CD4-positive, alpha-beta T cell treated with Interleukin-6 at 100 ng/mL for 8 hours (primary cell): Measurements from ENCODE around the gene MAPK14.

ENCODE experiments used
- DNase-seq: peaks from one replicate; pipeline ENCODE4 v3.0.0-alpha.2; 2020; ENCODE audit warnings: mixed read lengths, low spot score

The MAPK14 gene

GRCh38 chr6:36038120-36038876 lies 10.7 kb downstream of the MAPK14 start:
- no peak for DNase-seq

GRCh38 chr6:36039112-36039511 lies 11.5 kb downstream of the MAPK14 start:
- DNase-seq: no peak

DNA sequence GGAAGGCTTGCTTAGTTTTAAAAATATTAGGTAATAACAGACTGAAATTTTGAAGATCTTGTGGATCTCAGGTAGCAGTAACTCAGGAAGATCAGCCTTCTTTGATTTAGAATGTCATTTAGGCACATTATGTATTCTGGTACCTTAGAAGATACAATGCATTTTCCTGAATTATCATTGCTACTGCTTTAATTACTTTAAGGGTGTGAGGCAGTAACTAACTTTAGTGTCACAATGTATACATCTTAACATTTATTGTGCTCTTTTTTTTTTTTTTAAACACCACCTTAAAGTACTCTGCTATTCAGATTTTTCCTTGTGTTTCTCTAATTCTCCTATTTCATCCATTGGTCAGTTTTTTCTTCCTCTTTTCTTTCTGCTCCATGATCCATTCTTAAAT lies 13.3 kb downstream of the MAPK14 start:
- no peak for DNase-seq

DNA sequence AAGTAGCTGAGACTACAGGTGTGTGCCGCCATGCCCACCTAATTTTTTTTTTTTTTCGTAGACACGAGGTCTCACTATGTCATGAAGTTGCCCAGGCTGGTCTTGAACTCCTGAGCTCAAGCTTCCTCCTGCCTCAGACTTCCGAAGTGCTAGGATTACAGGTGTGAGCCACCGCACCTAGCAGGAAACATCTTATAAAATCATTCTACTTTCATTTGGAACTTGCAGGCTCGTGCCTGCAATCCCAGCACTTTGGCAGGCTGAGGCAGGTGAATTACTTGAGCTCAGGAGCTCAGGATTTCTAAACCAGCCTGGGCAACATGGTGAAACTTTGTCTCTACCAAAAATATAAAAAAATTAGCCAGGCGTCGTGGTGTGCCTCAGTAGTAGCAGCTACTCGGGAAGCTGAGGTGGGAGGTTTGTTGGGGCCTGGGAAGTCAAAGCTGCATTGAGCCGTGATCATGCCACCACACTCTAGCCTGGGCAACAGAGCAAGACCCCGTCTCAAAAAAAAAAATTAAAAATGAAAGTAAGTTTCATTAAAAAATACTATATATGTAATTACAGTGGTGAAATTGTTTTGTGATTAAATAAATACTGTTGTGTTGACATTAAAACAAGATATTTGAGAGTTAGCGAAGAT lies 15.1 kb downstream of the MAPK14 start:
- DNase-seq: no peak

- DNase-seq: no peak
Observed at GRCh38 chr6:36049582-36049981, 22.0 kb downstream of the MAPK14 start.

- DNase-seq: no peak
Observed at GRCh38 chr6:36050305-36050704, 22.7 kb downstream of the MAPK14 start.

DNA sequence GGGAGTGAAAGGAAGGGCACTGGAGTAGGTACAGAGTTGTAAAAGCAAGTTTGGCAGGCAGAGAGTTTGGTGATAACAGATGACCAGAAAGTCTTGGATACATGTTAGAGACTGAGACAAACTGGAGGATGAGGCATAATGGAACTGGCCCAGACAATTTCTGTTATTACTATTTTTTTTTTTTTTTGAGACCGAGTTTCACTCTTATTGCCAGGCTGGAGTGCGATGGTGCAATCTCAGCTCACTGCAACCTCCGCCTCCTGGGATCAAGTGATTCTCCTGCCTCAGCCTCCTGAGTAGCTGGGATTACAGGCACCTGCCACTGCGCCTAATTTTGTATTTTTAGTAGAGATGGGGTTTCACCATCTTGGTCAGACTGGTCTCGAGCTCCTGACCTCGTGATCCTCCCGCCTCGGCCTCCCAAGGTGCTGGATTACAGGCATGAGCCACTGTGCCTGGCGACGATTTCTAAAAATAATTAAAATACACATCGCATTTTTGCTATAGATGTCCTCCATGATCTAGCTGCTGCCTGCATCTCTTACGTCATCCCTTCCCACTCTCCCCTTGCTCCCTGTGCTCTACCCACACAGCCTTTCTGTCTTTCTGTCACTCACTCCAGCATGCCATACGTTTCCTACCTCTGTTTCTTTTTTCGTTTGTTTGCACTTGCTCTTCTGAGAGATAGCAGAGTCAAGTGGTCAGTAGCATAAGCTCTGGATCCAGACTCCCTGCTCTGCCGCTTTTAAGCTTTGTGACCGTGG lies 23.5 kb downstream of the MAPK14 start:
- DNase-seq: no peak

- no peak for DNase-seq
Observed at GRCh38 chr6:36052097-36052496, 24.5 kb downstream of the MAPK14 start.

- DNase-seq: no peak
Observed at GRCh38 chr6:36053878-36054277, 26.3 kb downstream of the MAPK14 start.

- DNase-seq: no peak
Observed at GRCh38 chr6:36054415-36054814, 26.8 kb downstream of the MAPK14 start.

- no peak for DNase-seq
Observed at GRCh38 chr6:36054956-36055355, 27.3 kb downstream of the MAPK14 start.

DNA sequence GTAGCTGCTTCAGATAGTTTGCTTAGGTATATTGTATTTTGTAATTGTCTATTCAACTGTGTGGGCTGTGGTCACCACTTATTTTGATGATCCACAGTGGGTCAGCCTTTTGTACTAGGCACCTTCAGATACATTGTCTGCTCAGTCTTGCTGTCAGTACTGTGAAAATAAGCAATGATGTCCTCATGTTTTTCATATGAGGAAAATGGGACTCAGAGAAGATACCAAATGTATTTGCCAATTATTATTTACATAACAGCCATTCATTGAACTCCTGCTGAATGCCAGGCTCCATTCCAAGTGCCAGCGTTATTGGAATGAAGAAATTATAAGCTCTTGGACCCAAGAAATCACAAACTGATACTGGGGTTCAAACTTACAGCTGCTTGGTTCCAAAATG lies 28.6 kb downstream of the MAPK14 start:
- no peak for DNase-seq

GRCh38 chr6:36061236-36061635 lies 33.6 kb downstream of the MAPK14 start:
- no peak for DNase-seq

- no peak for DNase-seq
Observed at GRCh38 chr6:36062247-36062646, 34.6 kb downstream of the MAPK14 start.

- no peak for DNase-seq
Observed at GRCh38 chr6:36063318-36064060, 35.9 kb downstream of the MAPK14 start.

DNA sequence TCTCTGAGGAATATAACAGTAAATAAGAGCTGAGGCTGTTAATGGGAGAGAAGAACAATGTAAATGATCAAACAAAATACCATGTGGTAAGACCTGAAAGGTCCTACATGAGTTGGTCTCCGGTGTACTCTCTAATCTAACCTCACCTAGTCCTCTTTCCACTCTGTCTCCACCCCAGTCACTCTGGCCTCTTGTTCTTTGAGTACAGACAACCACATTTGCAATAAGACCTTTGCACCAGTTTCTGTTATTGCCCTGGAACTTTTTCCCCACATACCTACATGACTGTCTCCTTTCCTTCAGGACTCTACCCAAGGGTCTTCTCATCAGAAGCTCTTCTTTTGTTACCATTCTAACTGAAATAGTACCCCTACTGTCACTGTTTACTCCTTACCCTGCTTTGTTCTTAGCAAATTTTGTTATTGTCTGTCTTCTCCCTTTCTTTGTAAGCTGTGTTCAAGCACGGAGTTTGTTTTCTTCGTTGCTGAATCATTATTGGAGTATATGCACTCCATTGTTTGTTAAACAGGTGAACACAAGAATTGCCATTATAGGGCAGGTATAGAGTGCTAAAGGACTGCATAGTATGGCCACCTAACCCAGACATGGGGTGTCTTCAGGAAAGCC lies 37.3 kb downstream of the MAPK14 start:
- no peak for DNase-seq

DNA sequence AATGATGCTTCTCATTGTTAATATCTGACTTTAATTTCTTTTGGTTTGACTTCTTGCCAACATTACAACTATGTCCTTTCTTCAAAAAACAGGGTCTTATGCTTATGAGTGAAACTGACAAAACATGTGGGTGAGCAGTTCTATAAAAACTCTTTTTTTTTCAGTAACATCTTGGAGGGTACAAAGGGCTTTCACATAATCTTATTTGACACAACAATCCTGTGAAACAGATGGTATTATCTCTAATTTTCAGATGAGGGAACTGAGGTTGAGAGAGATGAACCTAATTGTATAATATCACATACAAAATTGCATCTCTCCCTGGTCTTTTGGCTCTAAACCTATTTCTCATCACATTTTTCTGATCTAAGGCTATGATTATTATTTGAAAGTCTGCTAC lies 38.3 kb downstream of the MAPK14 start:
- no peak for DNase-seq

- no peak for DNase-seq
Observed at GRCh38 chr6:36066817-36067216, 39.2 kb downstream of the MAPK14 start.

DNA sequence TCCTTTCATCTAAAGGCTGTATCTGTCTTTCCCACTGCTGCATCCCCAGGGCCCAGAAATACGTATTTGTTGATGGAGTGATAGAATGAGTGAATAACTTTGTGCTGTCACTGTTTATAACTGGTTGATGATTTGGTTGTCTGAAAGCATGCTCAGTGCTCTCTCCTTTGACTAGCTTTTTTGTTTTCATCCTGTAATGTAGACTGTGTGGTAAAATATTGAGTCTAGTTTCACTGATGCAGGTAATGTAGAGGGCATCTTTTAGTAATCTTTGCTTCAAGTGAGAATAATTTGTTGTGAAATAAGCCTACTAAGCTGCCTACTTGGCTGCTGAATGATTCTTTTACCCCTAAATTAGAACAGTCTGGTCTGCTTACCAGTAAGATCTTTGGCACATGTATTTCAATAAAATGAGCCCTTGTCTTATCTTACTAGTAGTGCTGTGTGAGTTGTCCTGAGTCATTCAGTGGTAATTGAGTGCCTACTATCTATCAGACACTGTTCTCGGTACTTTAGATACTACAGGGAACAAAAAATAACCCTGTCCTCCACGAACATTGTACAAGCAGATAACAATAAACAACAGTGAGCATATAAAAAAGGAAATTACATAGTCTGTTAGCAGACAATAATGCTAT lies 39.9 kb downstream of the MAPK14 start:
- no peak for DNase-seq

GRCh38 chr6:36068012-36068392 lies 40.4 kb downstream of the MAPK14 start:
- no peak for DNase-seq

GRCh38 chr6:36068586-36068985 lies 41.0 kb downstream of the MAPK14 start:
- DNase-seq: no peak
